HepG2 (cell line): ENCODE results near the gene PPOX. TPM values are rescaled to one million over a fixed set of nuclear protein-coding genes. Genes with fewer than 3 reads are reported as not detected.

Experiments
- CENPT ChIP-seq: sonication (generic); formaldehyde crosslinking; IDR thresholded peaks from 2 replicates; pipeline ENCODE4 v1.8.0; 2022; ENCODE audit warnings: low read depth, mild to moderate bottlenecking, moderate library complexity, missing genetic modification reagents
- DR1 ChIP-seq: sonication (generic); formaldehyde crosslinking; IDR thresholded peaks from 2 replicates; pipeline ENCODE4 v1.8.0; 2021; ENCODE audit warnings: mild to moderate bottlenecking, missing genetic modification reagents, inconsistent platforms
- GLI4 ChIP-seq: sonication (generic); formaldehyde crosslinking; IDR thresholded peaks from 2 replicates; pipeline ENCODE4 v1.5.1; 2020; ENCODE audit warnings: missing genetic modification reagents, mild to moderate bottlenecking, moderate library complexity, borderline replicate concordance
- MZF1 ChIP-seq: sonication (generic); formaldehyde crosslinking; IDR thresholded peaks from 2 replicates; pipeline ENCODE4 v1.8.1; 2023; ENCODE audit warnings: mild to moderate bottlenecking, missing genetic modification reagents, borderline replicate concordance
- SRSF4 ChIP-seq: fragments of 200-400 bp; formaldehyde crosslinking; IDR thresholded peaks from one replicate; pipeline ENCODE4 v1.6.1; 2018; ENCODE audit warnings: mild to moderate bottlenecking, low read depth, low read length, moderate library complexity; ENCODE audit not compliant: poor library complexity, severe bottlenecking
- U2AF1 ChIP-seq: fragments of 200-400 bp; formaldehyde crosslinking; optimal IDR thresholded peaks from 2 replicates; pipeline ENCODE3; 2017; ENCODE audit warnings: mild to moderate bottlenecking, low read depth, low read length
- ZNF263 ChIP-seq: sonication (generic); formaldehyde crosslinking; IDR thresholded peaks from 2 replicates; pipeline ENCODE4 v1.4.0; 2020; ENCODE audit warnings: missing genetic modification reagents
- ZNF614 ChIP-seq: IDR thresholded peaks from 2 replicates; pipeline ENCODE4 v1.6.1; 2018; ENCODE audit warnings: missing biosample characterization, missing genetic modification reagents, inconsistent platforms, borderline replicate concordance
- ZNF644 ChIP-seq: IDR thresholded peaks from 2 replicates; pipeline ENCODE4 v1.6.1; 2016; ENCODE audit warnings: low read depth
- ZSCAN12 ChIP-seq: sonication (generic); formaldehyde crosslinking; IDR thresholded peaks from 2 replicates; pipeline ENCODE4 v1.9.0; 2021; ENCODE audit warnings: mild to moderate bottlenecking, missing genetic modification reagents
- polyA plus RNA-seq, 8 experiments: library from polyadenylated mRNA; depleted of rRNA in 3 of 8; stranded (reverse) in 7 of 8; unstranded in 1 of 8; fragments of >200 nt; fragmentation: Illumina TruSeq in 4 of 8; extraction: Trizol in 4 of 8; gene quantifications; 2 replicates each; pipeline versions ENCODE4 v1.2.1 to v1.2.3, GENCODE V29; 2011 to 2016; ENCODE audit warnings: low read depth in 4 of 8, missing spikeins in 1 of 8, mixed read lengths in 1 of 8; ENCODE audit not compliant: insufficient read depth in 1 of 8
- total RNA-seq, 5 experiments: library from RNA; depleted of rRNA; stranded (reverse); fragments of >200 nt; fragmentation: Illumina TruSeq; extraction: Trizol; gene quantifications; 2 replicates each; pipeline ENCODE4 v1.2.3, GENCODE V29; 2016; ENCODE audit warnings: low read depth in 1 of 5
- TF ChIP-seq, protein P1 (sequence below): sonication (generic); formaldehyde crosslinking; IDR thresholded peaks from 2 replicates; pipeline ENCODE4; 2020; ENCODE audit warnings: missing genetic modification reagents, mild to moderate bottlenecking, borderline replicate concordance
- TF ChIP-seq, protein P2 (sequence below): IDR thresholded peaks from 2 replicates; pipeline ENCODE4 v1.6.1; 2016; ENCODE audit warnings: missing genetic modification reagents, missing compliant biosample characterization
- TF ChIP-seq, protein P3 (sequence below): sonication (generic); formaldehyde crosslinking; conservative IDR thresholded peaks from 2 replicates; pipeline ENCODE4 v1.8.0; 2022; ENCODE audit warnings: low read depth, missing genetic modification reagents
- TF ChIP-seq, protein P4 (sequence below): sonication (generic); formaldehyde crosslinking; IDR thresholded peaks from 2 replicates; pipeline ENCODE4 v1.4.0; 2020; ENCODE audit warnings: missing genetic modification reagents
- TF ChIP-seq, protein P5 (sequence below): sonication (generic); formaldehyde crosslinking; IDR thresholded peaks from 2 replicates; pipeline ENCODE4 v1.4.0; 2020; ENCODE audit warnings: missing genetic modification reagents, low read depth, mild to moderate bottlenecking, borderline replicate concordance
- TF ChIP-seq, protein P6 (sequence below): sonication (generic); formaldehyde crosslinking; IDR thresholded peaks from 2 replicates; pipeline ENCODE4 v1.4.0; 2020; ENCODE audit warnings: mild to moderate bottlenecking, missing genetic modification reagents

Gene PPOX
- total and polyA plus RNA-seq, 2 of the 13 experiments (the other 11 are each of a cell fraction or from before 2014, with no cell fraction given): 15.5 to 27.7 TPM

DNA sequence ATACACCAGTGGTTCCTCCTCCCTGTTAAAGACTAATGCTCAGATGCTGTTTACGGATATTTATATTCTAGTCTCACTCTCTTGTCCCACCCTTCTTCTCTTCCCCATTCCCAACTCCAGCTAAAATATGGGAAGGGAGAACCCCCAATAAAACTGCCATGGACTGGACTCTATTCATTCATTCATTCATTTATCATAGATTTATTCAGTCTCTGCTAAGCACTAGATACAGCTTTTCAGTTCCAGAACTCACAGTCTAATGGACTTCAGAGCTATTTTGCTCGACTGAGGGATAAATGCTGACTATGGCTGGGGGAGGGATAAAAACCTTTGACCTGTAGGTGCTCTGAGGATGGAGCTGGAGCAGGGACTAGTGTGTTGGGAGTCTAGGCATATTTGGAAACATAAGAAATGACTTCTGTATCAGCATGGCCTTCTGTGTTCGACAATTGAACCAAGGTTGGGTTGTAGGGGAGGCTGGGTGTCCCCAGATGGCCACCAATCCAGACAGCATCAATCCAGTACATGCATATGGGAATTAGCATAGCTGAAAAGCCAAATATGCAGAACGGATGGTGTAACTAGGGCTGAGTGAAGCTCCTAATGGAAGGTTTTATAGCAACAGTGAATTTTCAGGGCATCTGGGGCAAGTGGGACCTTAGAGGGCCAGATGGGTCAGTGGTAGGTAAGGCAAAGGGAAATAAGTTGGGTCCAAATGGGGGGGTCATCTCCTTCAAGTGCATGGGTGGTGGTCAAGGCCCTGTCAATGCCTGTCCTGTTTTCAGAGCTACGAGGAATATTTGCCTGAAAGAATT is 53.1 kb downstream of the PPOX start (continued):
- TF ChIP-seq, protein P1, sequence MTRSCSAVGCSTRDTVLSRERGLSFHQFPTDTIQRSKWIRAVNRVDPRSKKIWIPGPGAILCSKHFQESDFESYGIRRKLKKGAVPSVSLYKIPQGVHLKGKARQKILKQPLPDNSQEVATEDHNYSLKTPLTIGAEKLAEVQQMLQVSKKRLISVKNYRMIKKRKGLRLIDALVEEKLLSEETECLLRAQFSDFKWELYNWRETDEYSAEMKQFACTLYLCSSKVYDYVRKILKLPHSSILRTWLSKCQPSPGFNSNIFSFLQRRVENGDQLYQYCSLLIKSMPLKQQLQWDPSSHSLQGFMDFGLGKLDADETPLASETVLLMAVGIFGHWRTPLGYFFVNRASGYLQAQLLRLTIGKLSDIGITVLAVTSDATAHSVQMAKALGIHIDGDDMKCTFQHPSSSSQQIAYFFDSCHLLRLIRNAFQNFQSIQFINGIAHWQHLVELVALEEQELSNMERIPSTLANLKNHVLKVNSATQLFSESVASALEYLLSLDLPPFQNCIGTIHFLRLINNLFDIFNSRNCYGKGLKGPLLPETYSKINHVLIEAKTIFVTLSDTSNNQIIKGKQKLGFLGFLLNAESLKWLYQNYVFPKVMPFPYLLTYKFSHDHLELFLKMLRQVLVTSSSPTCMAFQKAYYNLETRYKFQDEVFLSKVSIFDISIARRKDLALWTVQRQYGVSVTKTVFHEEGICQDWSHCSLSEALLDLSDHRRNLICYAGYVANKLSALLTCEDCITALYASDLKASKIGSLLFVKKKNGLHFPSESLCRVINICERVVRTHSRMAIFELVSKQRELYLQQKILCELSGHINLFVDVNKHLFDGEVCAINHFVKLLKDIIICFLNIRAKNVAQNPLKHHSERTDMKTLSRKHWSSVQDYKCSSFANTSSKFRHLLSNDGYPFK: no peak
- TF ChIP-seq GLI4 (no peak), MZF1 (CRISPR knock-in tag) (no peak), ZNF614 (no peak), DR1 (CRISPR knock-in tag) (no peak), ZNF644 (CRISPR knock-in tag) (no peak), CENPT (CRISPR knock-in tag) (no peak), ZNF263 (CRISPR knock-in tag) (no peak), SRSF4 (no peak), ZSCAN12 (CRISPR knock-in tag) (no peak), U2AF1 (no peak)
- TF ChIP-seq, protein P2, sequence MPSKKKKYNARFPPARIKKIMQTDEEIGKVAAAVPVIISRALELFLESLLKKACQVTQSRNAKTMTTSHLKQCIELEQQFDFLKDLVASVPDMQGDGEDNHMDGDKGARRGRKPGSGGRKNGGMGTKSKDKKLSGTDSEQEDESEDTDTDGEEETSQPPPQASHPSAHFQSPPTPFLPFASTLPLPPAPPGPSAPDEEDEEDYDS (CRISPR knock-in tag): no peak
- TF ChIP-seq, protein P3, sequence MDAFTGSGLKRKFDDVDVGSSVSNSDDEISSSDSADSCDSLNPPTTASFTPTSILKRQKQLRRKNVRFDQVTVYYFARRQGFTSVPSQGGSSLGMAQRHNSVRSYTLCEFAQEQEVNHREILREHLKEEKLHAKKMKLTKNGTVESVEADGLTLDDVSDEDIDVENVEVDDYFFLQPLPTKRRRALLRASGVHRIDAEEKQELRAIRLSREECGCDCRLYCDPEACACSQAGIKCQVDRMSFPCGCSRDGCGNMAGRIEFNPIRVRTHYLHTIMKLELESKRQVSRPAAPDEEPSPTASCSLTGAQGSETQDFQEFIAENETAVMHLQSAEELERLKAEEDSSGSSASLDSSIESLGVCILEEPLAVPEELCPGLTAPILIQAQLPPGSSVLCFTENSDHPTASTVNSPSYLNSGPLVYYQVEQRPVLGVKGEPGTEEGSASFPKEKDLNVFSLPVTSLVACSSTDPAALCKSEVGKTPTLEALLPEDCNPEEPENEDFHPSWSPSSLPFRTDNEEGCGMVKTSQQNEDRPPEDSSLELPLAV (CRISPR knock-in tag): no peak
- TF ChIP-seq, protein P4, sequence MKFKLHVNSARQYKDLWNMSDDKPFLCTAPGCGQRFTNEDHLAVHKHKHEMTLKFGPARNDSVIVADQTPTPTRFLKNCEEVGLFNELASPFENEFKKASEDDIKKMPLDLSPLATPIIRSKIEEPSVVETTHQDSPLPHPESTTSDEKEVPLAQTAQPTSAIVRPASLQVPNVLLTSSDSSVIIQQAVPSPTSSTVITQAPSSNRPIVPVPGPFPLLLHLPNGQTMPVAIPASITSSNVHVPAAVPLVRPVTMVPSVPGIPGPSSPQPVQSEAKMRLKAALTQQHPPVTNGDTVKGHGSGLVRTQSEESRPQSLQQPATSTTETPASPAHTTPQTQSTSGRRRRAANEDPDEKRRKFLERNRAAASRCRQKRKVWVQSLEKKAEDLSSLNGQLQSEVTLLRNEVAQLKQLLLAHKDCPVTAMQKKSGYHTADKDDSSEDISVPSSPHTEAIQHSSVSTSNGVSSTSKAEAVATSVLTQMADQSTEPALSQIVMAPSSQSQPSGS (CRISPR knock-in tag): no peak
- TF ChIP-seq, protein P5, sequence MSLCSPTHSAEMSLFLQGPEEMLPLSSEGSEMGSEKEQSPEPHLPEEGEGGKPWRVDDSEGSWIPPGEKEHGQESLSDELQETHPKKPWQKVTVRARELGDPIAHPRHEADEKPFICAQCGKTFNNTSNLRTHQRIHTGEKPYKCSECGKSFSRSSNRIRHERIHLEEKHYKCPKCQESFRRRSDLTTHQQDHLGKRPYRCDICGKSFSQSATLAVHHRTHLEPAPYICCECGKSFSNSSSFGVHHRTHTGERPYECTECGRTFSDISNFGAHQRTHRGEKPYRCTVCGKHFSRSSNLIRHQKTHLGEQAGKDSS: no peak
- TF ChIP-seq, protein P6, sequence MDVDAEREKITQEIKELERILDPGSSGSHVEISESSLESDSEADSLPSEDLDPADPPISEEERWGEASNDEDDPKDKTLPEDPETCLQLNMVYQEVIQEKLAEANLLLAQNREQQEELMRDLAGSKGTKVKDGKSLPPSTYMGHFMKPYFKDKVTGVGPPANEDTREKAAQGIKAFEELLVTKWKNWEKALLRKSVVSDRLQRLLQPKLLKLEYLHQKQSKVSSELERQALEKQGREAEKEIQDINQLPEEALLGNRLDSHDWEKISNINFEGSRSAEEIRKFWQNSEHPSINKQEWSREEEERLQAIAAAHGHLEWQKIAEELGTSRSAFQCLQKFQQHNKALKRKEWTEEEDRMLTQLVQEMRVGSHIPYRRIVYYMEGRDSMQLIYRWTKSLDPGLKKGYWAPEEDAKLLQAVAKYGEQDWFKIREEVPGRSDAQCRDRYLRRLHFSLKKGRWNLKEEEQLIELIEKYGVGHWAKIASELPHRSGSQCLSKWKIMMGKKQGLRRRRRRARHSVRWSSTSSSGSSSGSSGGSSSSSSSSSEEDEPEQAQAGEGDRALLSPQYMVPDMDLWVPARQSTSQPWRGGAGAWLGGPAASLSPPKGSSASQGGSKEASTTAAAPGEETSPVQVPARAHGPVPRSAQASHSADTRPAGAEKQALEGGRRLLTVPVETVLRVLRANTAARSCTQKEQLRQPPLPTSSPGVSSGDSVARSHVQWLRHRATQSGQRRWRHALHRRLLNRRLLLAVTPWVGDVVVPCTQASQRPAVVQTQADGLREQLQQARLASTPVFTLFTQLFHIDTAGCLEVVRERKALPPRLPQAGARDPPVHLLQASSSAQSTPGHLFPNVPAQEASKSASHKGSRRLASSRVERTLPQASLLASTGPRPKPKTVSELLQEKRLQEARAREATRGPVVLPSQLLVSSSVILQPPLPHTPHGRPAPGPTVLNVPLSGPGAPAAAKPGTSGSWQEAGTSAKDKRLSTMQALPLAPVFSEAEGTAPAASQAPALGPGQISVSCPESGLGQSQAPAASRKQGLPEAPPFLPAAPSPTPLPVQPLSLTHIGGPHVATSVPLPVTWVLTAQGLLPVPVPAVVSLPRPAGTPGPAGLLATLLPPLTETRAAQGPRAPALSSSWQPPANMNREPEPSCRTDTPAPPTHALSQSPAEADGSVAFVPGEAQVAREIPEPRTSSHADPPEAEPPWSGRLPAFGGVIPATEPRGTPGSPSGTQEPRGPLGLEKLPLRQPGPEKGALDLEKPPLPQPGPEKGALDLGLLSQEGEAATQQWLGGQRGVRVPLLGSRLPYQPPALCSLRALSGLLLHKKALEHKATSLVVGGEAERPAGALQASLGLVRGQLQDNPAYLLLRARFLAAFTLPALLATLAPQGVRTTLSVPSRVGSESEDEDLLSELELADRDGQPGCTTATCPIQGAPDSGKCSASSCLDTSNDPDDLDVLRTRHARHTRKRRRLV (CRISPR knock-in tag): no peak
